ENCODE measurements around the gene NDUFB8.

Gene NDUFB8

DNA sequence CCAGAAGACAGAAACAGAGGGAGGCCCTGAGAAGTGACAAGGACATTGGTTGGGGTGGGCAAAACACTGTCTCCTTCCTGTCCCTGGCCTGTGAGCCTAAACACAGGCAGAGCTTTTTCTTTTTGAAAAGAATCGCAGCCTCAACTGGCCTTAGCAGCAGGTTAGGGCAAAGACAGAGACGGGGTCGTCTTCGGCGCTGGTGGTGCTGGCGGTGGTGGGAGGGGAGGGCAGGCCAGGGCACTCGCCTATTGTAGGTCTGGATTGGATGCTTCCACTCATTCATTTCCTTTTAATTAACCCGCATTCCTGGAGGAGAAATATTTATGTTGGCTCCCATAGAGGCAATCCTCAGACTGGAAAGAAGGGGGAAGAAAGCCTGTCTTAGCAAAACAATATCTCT lies 44.3 kb downstream of the NDUFB8 start:
- H4K20me1 ChIP-seq (ENCODE audit: insufficient read depth, low read length): no peaks in the 10 kb centered on the region
- no peak overlapping the region for H3K9ac ChIP-seq (ENCODE audit: low read length)
- TF ChIP-seq EZH2 (IDR thresholded peaks at IDR 0.05; ENCODE audit: borderline replicate concordance, low read length): no peak
- TF ChIP-seq, protein P1, sequence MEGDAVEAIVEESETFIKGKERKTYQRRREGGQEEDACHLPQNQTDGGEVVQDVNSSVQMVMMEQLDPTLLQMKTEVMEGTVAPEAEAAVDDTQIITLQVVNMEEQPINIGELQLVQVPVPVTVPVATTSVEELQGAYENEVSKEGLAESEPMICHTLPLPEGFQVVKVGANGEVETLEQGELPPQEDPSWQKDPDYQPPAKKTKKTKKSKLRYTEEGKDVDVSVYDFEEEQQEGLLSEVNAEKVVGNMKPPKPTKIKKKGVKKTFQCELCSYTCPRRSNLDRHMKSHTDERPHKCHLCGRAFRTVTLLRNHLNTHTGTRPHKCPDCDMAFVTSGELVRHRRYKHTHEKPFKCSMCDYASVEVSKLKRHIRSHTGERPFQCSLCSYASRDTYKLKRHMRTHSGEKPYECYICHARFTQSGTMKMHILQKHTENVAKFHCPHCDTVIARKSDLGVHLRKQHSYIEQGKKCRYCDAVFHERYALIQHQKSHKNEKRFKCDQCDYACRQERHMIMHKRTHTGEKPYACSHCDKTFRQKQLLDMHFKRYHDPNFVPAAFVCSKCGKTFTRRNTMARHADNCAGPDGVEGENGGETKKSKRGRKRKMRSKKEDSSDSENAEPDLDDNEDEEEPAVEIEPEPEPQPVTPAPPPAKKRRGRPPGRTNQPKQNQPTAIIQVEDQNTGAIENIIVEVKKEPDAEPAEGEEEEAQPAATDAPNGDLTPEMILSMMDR (IDR thresholded peaks at IDR 0.05; ENCODE audit: low read length): no peak
- no peaks in the 10 kb centered on the region for H3K9me2 ChIP-seq (ENCODE audit: low read depth, low read length)
- H3F3A ChIP-seq (ENCODE audit: insufficient read depth, low read length): no peaks in the 10 kb centered on the region
- H3K4me2 ChIP-seq (ENCODE audit: low read length): no peak overlapping the region
- peaks cover 14% of the 10 kb centered on the region for H3K4me1 ChIP-seq (ENCODE audit: insufficient read depth, low read length, severe bottlenecking)
- H3K79me2 ChIP-seq (ENCODE audit: insufficient read depth, low read length): no peaks in the 10 kb centered on the region
- no peaks in the 10 kb centered on the region for H3K9me3 ChIP-seq (ENCODE audit: low read length)
- H3K36me3 ChIP-seq (ENCODE audit: insufficient read depth, low read length): no peaks in the 10 kb centered on the region
- H3K4me3 ChIP-seq (ENCODE audit: low read depth, low read length, poor library complexity, severe bottlenecking): no peak overlapping the region
- no peak overlapping the region for H2AFZ ChIP-seq (ENCODE audit: low read length)
- H3K27me3 ChIP-seq (ENCODE audit: insufficient read depth, low read length): no peaks in the 10 kb centered on the region
- no peak overlapping the region for H3K27ac ChIP-seq (ENCODE audit: low read depth, low read length, poor library complexity, severe bottlenecking)

DNA sequence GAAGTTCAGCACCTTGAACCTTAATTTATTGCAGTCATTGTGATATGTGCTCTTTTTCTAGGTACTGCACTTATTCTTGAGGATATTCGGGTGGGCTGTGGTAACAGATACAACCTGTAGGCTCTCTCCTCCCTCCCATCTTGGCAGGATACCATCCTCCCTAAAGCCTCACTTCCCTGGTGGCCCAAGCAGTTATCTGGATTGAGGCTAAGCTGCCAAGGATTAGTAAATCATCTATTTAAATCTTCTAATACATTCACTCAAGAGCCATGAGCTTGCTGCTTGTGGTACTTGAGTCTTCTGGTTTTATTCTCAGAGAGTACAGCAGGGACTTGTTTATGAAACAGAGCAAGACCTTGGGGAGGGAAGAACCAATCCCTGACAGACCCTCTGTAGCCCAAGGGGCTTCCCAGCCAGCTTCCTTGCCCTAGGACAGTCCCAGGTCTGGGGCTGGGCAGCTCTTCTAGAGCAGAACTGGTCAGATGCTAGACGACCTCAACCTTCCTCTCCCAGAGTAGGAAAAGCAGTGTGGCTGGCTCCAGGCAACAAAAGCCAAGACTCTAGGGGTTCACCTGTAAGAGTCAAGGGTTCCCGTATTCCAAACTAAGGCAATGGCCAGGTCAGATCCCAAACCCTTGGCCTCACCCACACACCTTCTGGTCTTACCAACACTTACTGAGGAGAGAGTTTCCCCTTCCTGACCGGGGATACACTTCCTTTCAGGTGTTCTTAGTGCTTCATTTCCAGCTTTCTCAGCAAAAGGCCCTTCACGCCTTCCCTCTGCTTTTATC lies 45.6 kb downstream of the NDUFB8 start:
- Histone ChIP-seq H3K27me3 (ENCODE audit: insufficient read depth, low read length) (no peaks in the 10 kb centered on the region), H3K4me2 (ENCODE audit: low read length) (no peak overlapping the region), H2AFZ (ENCODE audit: low read length) (no peak overlapping the region), H3K4me3 (ENCODE audit: low read depth, low read length, poor library complexity, severe bottlenecking) (no peak overlapping the region), H3F3A (ENCODE audit: insufficient read depth, low read length) (no peaks in the 10 kb centered on the region), H3K9me3 (ENCODE audit: low read length) (no peaks in the 10 kb centered on the region), H3K79me2 (ENCODE audit: insufficient read depth, low read length) (no peaks in the 10 kb centered on the region), H4K20me1 (ENCODE audit: insufficient read depth, low read length) (no peaks in the 10 kb centered on the region), H3K9me2 (ENCODE audit: low read depth, low read length) (no peaks in the 10 kb centered on the region), H3K9ac (ENCODE audit: low read length) (no peak overlapping the region), H3K36me3 (ENCODE audit: insufficient read depth, low read length) (no peaks in the 10 kb centered on the region), H3K27ac (ENCODE audit: low read depth, low read length, poor library complexity, severe bottlenecking) (no peak overlapping the region), H3K4me1 (ENCODE audit: insufficient read depth, low read length, severe bottlenecking) (peaks cover 14% of the 10 kb centered on the region)
- TF ChIP-seq, protein P1 (IDR thresholded peaks at IDR 0.05; ENCODE audit: low read length): no peak
- no peak for TF ChIP-seq EZH2 (IDR thresholded peaks at IDR 0.05; ENCODE audit: borderline replicate concordance, low read length)

DNA sequence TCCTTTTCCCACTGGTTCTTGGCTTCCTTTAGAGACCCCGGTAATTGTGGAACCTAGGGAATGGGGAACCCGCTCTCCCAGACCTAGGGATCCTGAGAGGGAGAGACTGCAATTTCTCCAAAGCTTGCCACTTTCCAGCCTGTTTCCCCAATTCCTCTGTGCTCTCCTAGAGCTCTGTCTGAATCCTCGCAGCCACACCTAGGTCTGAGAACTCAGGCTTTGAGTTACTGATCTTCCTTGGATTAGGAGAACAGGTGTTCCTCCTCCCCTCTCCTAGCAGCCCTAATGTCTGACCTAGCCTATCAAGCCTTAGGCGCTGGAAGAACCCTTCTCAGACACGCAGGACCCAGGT lies 46.9 kb downstream of the NDUFB8 start:
- Histone ChIP-seq H3K36me3 (ENCODE audit: insufficient read depth, low read length) (no peaks in the 10 kb centered on the region), H3K9me3 (ENCODE audit: low read length) (no peaks in the 10 kb centered on the region), H3K4me3 (ENCODE audit: low read depth, low read length, poor library complexity, severe bottlenecking) (no peak overlapping the region), H3K27ac (ENCODE audit: low read depth, low read length, poor library complexity, severe bottlenecking) (no peak overlapping the region), H2AFZ (ENCODE audit: low read length) (no peak overlapping the region), H3K4me2 (ENCODE audit: low read length) (peak overlapping the region; percentile 59; the same call in 1 of the 2 replicates), H3K9ac (ENCODE audit: low read length) (no peak overlapping the region), H3K9me2 (ENCODE audit: low read depth, low read length) (no peaks in the 10 kb centered on the region), H4K20me1 (ENCODE audit: insufficient read depth, low read length) (no peaks in the 10 kb centered on the region), H3K79me2 (ENCODE audit: insufficient read depth, low read length) (no peaks in the 10 kb centered on the region), H3F3A (ENCODE audit: insufficient read depth, low read length) (no peaks in the 10 kb centered on the region), H3K4me1 (ENCODE audit: insufficient read depth, low read length, severe bottlenecking) (peaks cover 14% of the 10 kb centered on the region), H3K27me3 (ENCODE audit: insufficient read depth, low read length) (no peaks in the 10 kb centered on the region)
- TF ChIP-seq, protein P1 (IDR thresholded peaks at IDR 0.05; ENCODE audit: low read length): no peak
- no peak for TF ChIP-seq EZH2 (IDR thresholded peaks at IDR 0.05; ENCODE audit: borderline replicate concordance, low read length)

Data from OCI-LY1 (cell line).